D721Med (cell line): Measurements from ENCODE around the gene CNOT6.

ENCODE experiments used
- DNase-seq: peaks from one replicate; pipeline ENCODE4 v3.0.0; 2011; ENCODE audit warnings: low spot score; ENCODE audit not compliant: insufficient read length
- FAIRE-seq: peaks from 2 replicates; lab custom pipeline; 2011; peaks lifted over from hg19 to GRCh38; lab: Jason Lieb, UNC
- TF ChIP-seq, protein P1 (sequence below): IDR thresholded peaks from 2 replicates; pipeline ENCODE4 v1.5.1; 2012; ENCODE audit warnings: mild to moderate bottlenecking, control low read depth; ENCODE audit not compliant: insufficient read depth; ENCODE audit errors: missing control alignments

The CNOT6 gene

DNA sequence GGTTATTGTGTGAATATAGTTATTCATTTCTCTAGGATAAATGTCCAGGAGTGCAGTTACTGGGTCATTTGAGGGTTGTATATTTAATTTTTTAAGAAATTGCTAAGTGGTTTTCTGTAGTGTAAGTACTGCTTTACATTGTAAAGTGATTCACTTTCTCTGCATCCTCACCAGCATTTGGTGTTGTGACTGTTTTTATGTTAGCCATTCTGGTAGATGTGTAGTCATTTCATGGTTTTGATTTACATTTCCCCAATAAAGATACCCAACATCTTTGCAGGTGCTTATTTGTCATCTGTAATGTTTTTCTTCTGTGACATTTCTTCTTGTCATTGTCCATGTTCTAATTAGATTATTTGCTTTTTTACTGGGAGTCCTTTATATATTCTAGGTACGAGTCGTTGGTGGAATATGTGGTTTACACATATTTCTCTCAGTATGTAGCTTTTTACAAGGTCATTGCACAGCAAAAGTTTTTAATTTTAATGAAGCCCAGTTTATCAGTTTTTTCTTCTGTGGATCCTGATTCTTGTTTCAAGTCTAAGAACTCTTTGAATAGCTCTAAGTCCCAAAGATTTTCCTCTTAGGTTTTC, 63.1 kb downstream of the CNOT6 start:
- FAIRE-seq, result no peak

DNA sequence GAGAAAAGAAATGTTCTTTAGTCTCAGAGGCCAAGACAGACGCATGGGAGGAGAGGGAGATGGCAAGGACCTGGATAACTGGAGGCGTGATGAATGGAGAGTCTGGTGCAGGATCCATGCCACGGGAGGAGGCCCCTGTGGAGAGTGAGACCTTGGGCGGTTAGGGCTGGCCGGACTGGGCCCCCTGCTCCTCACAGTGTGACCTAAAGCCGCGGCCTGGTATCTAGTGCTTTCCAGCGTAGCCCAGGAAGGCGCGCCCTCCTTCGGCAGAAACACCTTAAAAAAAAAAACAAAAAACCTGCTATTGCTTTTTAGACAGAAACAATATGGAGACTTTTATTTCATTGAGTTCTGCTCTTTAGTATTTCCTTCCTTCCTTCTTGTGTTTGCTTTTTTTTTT, 64.1 kb downstream of the CNOT6 start:
- FAIRE-seq, result no peak
- DNase-seq, result no peak
- TF ChIP-seq, protein P1, sequence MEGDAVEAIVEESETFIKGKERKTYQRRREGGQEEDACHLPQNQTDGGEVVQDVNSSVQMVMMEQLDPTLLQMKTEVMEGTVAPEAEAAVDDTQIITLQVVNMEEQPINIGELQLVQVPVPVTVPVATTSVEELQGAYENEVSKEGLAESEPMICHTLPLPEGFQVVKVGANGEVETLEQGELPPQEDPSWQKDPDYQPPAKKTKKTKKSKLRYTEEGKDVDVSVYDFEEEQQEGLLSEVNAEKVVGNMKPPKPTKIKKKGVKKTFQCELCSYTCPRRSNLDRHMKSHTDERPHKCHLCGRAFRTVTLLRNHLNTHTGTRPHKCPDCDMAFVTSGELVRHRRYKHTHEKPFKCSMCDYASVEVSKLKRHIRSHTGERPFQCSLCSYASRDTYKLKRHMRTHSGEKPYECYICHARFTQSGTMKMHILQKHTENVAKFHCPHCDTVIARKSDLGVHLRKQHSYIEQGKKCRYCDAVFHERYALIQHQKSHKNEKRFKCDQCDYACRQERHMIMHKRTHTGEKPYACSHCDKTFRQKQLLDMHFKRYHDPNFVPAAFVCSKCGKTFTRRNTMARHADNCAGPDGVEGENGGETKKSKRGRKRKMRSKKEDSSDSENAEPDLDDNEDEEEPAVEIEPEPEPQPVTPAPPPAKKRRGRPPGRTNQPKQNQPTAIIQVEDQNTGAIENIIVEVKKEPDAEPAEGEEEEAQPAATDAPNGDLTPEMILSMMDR, result no peak

More for the DNA sequence above, 63.1 kb downstream of the CNOT6 start:
- no peak for DNase-seq
- TF ChIP-seq, protein P1, result no peak

DNA sequence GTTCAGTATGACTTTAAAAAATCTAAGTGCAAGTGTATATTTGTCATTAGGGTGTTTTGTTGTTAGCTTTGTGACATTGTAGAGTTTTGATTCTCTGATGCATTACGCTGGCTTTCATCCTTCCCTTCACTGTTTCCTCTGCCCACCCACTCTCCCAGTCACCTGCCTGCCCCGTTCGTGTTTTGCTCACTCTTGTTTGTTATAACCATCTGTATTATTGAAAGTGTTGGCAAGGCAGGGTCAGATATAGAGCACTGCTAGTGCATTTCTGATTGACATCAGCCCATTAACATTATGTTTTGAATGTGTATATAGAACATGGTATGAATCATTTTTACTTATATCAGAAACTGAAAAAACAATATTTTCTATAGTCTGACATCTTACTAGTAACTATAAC, 69.8 kb downstream of the CNOT6 start:
- FAIRE-seq (no peak), DNase-seq (no peak)
- TF ChIP-seq, protein P1, result no peak

DNA sequence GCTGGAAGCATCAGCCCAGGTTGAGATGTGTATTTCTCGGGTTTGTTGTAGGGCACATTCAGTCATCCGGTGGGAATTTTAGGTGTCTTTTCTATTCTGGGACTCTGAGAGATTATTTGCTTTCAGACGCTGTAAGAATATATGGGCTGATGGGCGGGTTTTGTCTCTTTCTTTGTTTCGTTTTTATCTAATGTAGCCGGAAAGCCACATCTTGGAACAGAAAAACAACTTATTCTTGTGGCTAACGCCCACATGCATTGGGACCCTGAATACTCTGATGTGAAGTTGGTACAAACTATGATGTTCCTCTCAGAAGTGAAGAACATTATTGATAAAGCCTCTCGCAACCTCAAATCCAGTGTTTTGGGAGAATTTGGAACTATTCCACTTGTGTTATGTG, 74.7 kb downstream of the CNOT6 start:
- FAIRE-seq, result no peak
- no peak for DNase-seq
- TF ChIP-seq, protein P1, result no peak

DNA sequence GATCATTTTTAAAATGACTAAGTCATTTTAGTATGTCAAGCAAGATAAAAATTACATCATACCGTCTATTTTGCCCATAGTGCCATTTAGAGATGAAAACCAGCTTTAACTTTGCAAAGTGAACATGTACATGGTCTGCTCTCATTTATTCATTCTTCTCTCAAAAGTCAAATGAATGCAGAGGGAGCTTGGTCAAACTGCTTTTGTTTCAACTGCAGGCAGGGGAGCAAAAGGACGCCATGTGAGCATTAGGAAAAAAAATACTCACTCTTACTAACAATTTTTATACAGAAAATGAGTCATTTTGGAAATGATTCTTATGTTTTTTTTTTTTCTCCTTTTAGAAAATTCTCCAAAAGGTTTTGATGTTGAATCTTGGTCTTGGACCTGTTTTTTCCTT, 81.4 kb downstream of the CNOT6 start:
- DNase-seq (no peak), FAIRE-seq (no peak)
- TF ChIP-seq, protein P1, result no peak

DNA sequence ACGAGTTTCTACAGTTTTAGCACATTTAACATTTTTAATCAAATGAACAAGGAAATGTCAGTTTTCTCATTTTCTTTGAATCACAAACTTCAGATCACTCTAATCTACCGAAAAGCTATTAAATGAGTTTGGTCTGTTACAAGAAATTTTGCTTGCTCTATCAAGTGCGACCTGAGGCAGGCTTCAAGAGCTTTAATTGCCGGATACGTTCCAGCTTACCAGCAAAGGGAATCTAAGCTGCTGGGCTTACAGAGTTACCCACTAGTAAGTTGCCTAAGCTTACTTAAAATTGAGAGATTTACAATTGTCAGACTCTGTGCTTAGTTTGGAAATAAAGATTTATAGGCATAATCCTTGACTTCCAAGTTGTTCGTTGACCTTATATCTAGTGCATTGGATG, 86.5 kb downstream of the CNOT6 start:
- no peak for FAIRE-seq
- TF ChIP-seq, protein P1, result no peak
- no peak for DNase-seq

DNA sequence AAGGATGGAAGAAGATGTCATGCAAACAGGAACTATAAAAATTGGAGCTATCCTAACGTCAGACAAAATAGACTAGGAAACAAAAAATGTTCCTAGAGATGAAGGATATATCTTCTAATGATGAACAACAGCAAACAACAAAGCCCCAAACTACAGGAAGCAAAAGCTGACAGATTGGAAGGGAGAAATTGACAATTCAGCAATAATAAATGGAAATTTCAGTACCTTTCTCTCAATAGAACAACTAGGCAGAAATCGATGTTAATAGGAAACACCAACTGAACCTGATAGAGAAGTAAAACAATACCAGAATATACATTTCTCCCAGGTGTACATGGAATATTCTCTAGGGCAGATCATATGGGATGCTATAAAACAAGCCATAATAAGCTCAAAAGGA, 89.6 kb downstream of the CNOT6 start:
- no peak for DNase-seq
- FAIRE-seq, result no peak
- TF ChIP-seq, protein P1, result no peak
